ENCODE results near the gene RPRML.
A peak's percentile ranks its signal among the peaks of the same experiment; 100 is the strongest.

The RPRML gene

DNA sequence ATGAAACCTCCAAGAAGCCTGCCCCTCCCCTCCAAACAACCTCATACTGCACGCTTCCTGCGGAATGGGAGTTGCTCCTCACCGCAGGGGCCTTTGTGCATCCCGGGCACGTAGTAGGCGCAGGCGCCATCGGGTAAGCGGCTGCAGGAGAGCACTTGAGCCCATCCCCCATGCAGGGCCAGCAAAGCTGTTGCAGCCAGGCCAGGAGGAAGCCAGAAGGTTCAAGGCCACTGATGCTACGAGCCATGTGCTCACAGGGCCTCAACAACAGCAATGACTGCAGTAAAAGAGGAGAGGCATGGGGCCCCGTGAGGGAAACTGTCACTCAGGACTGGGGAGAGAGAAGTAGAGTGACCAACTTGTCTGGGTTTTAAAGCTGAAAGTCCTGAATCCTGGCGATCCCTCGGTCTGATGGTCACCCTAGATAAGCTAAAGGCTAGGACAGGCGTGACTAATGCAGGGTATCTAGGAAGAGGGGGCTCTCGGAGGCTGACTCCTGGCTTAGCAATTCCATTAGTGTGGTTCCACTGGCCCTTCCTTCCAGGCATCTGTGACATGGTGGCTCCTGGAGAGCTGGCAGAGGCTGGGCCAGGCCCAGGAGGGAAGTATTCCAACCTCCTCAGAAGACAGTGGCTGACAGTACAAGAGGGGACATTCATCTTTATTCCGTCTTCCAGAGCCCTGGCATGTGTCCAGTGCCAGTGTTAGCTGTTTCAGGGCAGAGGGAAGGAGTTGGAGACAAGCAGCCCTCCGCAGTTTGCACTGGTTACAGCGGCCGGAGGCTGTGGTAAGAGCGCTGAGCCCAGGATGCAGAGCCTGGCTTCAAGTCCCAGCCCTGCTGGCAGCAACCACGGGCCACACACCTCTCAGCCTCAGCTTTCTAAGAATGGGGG lies 35.3 kb downstream of the RPRML start:
- peak; percentile 30 for DNase-seq

DNA sequence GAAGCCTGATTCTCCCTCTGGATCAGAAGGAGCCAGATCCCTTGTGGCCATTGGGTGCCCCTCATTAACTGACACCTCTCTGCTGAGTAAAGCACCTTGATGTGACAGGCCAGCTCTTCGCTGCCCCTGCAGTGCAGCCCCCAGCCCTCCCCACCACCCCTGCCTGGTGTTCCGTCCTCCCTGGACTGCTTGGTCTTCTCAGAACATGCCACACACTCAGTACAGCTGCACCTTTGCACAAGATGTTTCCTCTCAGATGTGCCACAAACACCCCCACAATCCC lies 35.9 kb downstream of the RPRML start:
- no peak for DNase-seq

DNA sequence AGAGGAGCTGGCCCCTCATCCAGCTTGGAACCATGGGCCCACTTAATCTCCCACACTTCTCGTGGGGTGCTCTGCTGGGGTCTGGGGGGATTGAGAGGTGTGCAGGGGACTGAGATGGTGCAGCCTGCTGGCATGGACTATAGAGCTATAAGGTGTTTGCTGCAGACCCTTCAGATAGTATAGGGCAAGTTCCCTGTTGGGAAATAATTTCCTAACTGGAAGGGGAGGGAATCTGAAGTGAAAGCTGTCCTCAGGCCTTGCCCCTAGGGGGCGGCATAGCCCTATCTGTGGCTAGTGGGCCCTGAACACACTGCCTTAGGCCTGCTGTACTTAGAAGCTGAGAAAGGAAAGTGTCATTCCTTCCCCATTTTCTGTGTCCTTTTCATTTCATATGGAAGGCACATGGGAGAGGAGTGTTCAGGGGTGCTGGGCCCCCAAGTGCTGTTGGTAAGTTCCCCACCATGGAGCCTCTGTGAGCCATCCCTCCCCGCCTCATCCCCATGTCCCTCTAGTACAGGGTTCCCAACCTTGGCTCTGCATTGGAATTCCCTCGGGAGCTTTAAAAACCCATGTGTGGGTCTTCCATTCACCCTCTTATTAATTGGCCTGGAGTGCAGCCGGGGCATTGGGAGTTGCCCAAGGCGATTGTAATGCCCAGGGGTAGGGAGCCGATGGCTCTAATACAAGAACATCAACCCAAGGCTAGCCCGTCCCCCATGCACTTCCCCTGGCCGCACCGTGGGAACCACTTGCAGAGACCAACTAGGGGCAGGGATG lies 36.4 kb downstream of the RPRML start:
- peak; percentile 61 for DNase-seq

DNA sequence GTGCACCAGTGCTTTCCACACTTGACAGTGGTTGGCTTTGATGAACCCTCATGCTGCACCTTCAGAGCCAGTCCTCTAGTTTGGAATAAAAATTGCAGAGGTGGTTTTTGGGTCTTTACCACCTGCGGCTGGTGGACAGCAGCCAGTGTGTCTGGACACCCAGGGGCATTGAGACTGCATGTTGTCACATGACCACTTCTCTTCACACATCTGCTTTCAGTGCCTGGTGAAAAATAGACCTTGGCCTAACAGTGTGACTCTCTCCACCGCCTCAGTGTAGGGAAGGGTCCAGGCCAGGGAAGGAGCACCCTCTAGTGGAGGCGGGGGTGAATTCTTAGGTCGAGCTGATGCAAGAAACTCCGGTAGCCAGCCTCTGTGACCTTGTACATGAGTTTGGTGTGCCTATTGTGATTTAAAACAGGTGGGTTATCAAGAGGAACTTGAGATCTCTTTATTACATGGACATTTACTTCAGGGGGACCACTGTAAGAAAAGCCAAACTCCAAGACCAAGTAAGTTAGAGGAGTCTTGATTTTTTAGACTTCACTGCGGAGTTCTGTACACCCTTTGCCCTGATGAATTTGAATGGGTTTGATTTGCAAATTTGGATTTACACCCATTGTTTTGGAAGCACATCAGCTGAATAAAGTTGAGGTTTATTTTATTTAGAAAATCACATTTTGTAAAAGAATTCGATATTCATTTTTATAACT lies 38.2 kb downstream of the RPRML start:
- peak; percentile 73 for DNase-seq

DNA sequence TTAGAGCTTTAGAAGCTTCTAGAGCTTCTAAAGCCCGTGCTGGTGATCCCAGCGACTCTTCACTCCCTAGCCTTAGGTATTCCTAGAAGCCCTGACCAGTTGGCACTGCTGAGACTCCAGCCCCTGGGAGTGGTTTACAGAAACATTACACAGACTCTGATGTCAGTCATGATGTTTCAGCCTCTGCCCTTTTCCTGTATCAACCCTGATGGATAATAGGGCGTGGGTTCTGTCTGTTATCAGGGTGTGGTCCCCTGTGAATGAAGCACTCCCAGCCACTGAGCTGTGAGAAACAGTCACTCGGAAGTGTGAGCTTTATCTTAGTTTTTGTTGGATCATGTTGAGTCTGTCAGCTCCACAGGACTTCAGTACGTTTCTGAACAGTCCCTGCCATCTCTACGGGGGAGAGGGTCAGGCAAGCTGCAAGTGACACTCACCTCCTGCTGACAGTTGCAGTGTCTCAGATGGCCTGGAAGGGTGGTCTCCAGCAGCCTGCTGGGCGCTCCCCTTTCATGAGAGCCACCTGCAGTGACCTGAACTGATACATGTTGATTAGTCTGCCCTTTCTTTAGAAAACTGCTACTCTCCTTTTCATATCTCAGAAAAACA lies 43.3 kb downstream of the RPRML start:
- DNase-seq: no peak

DNA sequence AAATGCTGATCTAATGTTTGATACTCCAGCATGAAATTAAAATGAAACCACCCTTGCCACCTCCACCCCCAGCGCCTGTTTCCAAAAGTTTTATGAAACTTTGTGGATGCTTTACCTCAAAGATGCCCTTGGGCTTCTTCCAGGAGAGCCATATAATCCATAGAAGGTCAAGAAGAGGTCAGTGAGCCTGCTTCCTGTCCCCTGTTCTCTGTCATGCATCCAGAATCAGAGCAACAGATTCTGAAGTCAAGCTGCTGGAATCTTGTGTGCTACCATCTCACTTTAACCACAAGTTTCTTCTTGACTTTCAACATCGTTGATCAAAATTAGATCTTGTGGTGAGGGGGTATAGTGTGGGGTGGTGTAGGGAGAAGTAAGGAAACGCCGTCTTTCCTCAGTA lies 47.5 kb downstream of the RPRML start:
- no peak for DNase-seq

DNA sequence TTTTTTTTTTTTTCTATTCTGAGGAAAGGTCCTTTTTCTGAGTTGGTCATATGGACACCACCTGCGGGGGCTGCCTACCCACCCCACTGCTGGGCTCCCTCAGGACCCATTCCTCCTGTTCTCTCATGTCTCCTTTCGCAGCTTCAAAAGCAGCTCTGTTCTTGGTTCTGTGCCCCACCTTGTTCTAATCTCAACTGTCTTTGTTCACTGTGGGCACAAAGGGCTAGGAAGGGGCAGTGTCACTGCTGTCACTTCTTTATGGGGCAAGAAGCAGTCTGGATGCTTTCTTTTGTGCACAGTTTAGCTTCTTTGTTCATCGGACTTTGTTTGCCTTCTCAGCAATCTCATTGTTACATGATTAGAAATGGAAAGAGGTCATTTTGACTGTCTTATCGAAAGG lies 49.0 kb downstream of the RPRML start:
- DNase-seq: no peak

DNA sequence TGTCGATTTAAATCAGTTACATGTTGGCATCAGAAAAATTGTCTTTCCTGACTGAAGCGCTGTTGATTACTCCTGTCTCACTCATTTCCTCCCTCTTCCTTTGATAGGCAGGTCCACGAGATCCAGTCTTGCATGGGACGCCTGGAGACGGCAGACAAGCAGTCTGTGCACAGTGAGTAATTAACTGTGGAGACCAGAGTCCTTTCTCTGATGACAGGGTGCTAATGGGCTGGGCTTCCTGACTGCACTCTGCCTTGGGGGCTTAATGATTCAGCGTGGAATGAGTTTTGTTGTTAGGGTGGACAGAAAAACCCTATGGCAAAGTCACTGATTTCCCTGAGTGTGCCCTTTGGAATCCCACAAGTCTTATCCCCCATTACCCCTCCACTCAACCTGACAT lies 49.6 kb downstream of the RPRML start:
- no peak for DNase-seq

DNA sequence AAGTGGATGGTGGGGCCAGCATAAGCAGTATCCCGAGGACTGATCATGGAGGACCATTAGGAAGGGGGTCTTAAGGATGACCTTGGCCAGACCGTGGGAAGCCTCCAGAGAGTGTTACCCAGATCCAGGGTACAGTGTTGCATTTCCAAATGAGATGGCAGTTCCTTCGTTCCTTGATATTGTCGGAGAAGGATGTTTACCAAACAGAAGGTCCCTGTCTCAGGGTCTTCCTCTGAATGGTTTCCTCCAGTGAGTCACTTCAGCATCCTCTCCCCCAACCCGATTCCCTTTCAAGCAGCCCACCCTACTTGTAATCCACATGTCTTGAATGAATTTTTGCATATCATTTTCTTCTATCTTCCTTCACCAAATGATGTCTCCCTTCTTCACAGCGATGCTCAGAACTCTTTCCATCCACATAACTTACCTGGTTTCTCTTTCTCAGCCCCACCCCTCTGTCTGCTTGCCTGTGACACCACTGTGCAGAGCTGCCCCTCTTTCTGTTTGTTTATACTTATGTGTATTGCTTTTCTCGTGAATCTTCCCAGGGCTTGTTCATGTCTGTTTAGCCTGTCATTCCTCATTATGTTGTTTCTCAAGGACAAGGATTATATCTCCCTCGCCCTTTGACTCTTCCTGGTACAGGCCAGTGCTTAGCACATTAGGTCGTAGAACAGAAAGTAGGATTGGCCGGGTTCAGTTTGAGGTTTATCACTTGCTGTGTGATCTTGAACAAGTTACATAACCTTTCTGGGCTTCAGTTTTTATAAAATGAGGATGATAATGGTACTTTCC lies 50.4 kb downstream of the RPRML start:
- DNase-seq: no peak

Measured in midbrain (tissue), 1 donor.